Right forelimb (tissue), 1 donor: ENCODE results near the gene HERC3.

ENCODE experiments used
- DNase-seq: peaks from one replicate; pipeline ENCODE4 v3.0.0-alpha.2; 2018

The HERC3 gene

DNA sequence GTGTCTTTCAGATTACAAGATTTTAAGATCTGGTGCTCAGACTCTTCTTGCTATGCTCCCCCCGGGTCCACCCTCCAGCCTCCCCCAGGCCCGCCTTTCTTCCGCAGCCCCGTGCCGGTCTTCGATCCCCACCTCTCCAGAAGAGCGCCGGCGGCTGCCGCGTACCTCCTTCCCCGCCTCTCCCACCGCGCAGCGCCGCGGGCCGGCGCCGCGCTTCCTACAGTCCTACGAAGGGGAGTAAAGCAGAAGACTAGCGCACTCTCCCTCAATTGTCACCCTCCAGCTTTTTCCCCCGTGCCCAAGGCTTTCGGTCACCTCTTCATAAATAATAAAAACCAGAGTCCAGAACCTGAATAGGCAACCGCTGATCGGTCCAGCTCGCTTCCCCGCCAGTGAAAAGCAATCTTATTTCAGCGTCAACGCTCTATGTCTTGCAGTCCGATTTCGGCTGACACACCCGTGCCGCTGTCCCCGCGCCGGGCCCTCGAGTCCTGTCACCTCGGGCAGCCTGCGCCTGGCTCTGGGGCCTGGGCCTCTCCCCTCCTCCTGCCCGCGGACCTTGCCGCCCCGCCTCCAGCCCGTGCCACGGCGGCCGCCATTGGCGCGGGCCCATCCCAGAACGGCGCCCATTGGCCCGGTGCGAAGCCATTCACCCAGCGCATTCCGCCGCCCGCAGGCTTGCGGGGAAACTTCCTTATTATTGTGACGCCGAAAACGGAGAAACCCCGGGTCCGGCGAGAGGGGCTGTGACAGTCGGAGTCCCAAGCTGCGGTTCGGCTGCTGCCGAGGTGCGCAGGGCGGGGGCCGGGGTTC lies at the start of gene HERC3:
HERC3 (plus strand) TSS at position 694 of the 813 bp plus-strand sequence. CDS start 13,344 bp downstream, outside the sequence.
- DNase-seq = peak; percentile 95

DNA sequence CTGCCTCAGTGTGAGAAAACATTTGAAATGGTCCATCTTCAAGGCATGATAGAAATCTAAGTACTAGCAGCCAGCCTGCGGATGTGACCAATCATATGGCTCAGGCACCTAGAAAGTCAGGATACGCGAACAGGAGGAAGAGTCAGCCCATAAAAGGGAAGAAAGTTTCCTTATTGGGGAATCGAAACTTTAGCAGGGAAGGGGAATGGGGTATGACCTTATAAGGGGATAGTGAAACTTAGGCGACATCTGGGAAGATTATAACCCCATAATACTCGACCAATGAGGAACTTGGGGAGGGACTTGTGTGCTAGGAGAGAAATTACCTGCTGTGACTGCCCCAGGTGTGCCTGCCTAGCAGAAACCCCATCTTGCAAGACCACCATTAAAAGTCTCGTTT lies 42.5 kb upstream of the HERC3 start:
- DNase-seq = no peak

DNA sequence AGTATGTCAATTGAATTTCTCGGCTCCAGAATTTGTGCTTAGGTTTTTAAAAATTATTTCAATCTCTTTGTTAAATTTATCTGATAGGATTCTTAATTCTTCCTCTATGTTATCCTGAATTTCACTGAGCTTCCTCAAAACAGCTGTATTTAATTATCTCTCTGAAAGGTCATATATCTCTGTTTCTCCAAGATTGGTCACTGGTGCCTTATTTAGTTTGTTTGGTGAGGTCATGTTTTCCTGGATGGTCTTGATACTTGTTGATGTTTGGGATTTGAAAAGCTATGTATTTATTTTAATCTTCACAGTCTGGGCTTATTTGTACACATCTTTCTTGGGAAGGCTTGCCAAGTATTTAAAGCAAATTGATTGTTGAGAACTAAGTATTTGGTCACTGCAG lies 24.7 kb upstream of the HERC3 start:
- no peak for DNase-seq

DNA sequence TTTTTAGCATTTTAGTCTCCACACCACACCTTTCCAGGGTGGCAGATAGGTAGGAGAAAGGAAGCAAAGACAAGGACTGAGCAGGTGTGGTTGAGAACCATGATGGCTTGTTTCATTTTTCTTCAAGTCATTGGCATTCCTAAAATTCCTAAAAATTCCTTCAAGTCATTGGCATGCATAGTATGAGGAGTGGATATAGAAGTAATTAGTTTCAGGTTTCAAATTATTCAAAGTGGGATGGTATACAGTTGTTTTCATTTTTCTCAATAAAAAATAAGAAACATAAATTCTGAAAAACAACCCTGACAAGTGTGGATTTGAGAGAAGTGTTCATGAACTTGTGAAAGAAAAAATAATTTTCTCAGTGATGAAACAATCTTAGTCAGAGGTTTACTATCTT lies 22.3 kb upstream of the HERC3 start:
- DNase-seq = no peak

DNA sequence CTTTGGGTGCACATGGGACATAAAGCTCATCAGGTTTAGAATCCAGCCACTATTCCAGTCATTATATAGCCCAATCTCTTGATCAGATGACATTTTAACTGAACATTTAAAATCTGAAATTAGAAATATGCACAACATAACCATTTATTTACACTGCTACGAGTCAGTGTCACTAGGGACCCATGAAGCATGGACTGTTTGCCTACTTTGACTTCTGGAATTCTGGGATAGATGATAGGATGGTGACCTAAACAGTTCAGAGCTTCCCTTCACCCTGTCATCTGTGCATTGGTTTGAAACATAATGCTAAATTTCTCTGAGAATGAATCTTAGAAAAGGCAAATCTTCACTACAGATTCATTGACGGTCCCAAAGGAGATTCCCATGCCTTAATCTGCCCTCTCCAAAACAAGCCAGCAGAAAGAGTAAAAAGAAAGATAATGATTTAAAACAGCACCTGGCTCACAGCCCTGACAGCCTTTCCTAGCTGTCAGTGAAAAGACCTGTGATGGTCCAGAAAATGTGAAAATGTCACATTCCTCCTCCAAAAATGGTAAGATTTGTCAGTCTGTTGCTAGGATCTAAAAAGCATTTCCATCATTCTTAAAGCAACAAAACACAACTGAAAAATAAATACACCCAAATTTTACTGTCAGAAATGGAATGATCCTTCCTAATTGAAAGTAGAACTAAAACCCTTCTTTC lies 18.9 kb upstream of the HERC3 start:
- no peak for DNase-seq

DNA sequence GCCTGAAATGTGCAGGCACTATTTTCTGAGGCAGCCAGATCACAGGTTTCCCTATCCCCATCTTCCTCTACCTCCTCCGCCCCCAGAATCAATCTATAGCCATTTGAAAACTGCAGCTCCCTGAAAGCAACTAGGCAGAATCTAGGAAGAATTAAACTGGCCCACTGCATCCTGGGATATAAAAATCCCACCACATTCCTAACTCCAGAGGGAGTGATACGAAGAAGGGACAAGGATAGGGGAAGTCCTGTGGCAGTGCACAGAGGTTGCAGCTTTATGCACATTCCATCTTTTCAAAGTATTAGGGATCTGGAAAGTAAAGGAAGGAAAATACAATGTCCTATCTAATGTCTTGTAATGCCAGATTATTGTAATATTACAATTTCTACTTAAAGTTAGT lies 18.3 kb upstream of the HERC3 start:
- DNase-seq = no peak

DNA sequence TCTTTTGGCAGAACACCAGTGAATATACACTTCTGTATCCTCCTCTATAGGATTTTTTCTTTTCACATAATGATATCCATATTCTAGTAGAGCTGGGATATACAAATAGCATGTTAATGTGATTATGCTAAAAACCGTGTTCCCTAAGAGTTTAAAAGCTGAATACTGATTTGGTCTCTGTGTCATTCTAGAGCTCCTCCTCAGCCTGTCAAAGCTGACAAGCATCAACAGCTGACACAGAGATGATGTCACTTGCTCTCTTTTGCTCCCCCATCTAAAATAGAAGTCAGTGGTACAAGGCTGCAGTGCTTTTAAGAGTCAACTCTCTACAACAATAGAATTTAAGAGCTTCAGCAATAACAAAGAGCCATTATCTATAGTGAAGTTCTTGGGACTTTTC lies 17.1 kb upstream of the HERC3 start:
- no peak for DNase-seq

DNA sequence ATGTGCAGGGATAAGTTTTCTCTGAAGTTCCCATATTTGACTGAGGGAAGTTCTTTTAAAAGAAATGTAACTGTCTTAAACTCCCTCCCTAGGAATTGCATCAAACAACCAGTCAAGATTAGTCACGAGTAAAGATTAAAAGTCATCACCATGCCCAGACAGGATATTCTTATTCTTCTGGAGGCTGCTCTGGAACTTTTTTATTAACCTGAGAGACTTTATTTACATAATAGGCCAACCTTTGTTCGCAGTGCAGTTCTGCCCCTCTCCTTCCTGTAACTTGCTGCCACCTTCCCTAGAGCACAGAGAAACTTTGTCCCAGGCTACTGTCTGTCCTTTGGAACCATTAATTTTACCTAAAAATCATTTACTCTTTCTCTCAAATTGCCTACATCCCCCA lies 9.8 kb upstream of the HERC3 start:
- no peak for DNase-seq

DNA sequence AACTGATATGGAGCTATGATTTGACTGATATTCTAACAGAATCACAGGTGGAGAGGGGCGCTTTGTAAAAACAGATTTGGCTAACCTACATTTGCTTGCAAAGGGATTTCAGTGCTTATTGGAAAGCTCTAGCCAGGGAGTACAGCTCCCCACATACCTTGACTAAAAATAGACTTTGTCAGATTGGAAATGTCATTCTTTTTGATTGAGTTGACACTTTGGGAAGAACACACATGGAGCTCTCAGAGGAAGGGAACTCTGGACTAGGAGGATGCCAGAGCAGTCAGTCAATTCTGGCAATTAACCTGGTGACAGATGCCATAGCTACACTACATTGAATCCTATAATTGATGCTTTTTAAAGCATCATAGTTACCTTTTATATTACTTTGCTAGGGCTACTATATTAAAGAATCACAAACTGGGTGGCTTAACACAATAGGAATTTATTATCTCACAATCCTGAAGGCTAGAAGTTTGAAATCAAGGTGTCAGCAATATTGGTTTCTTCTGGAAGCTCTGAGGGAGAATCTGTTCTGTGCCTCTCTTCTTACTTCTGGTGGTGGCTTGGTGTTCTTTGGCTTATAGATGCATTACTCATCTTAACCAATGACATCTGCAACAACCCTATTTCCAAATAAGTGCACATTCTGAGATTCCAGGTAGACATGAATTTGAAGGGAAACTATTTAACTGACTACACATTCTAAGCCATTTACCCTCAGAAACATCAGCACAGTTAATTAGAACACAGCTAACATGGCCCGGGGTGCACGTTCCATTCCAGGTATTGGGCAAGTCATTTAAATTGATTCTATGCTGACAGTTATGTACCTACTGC lies 8.4 kb upstream of the HERC3 start:
- no peak for DNase-seq

DNA sequence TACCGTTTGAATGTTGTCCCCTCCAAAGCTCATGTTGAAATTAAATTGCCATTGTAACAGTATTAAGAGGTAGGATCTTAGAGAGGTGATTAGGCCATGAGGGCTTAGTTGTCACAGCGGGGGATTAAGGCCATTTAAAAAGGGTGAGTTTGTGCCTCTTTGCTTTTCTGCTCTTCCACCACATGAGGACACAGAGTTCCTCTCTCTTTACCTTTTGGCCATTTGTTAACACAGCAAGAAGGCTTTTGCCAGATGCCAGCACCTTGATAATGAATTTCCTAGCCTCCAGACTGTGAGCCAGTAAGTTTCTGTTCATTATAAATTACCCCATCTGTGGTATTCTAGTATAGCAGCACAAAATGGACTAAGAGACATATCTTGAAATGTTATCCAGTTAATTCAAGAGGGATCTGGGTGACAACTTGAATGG lies 7.8 kb upstream of the HERC3 start:
- DNase-seq = no peak

DNA sequence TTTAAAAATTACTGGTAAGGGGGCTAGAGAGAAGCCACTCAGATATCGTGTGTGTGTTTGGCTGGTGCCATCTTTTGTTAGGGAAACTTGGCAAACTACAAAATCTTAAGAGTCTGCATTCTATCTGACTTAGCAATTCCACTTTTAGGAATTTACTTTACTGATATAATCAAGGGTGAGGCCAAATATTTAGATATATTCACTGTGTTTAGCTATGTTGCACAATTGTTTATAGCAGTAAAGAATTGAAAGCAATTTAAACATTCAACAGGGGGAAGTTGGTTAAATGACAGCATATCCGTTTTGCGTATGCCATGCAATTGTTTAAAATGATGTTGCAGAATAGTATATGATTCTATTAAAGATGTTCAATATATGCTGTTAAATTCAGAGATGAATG lies 6.4 kb upstream of the HERC3 start:
- DNase-seq = no peak

DNA sequence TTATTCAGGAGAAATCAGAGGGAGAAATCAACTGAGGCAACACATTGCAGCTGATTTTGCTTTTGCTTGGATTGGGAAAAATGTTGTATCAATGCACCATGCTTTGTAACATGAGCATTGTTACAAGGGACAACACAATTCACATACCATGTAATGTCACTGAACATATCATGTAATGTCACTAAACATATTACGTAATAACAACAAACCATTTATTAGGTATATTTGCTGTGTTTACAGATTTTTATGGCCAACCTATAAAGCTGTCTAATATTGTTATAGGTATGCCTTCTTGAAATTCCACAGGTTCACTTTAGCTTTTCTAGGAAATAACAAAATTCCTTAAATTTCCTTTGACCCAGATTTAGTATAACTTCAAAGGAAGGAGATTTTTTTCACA lies 5.0 kb upstream of the HERC3 start:
- DNase-seq = no peak

DNA sequence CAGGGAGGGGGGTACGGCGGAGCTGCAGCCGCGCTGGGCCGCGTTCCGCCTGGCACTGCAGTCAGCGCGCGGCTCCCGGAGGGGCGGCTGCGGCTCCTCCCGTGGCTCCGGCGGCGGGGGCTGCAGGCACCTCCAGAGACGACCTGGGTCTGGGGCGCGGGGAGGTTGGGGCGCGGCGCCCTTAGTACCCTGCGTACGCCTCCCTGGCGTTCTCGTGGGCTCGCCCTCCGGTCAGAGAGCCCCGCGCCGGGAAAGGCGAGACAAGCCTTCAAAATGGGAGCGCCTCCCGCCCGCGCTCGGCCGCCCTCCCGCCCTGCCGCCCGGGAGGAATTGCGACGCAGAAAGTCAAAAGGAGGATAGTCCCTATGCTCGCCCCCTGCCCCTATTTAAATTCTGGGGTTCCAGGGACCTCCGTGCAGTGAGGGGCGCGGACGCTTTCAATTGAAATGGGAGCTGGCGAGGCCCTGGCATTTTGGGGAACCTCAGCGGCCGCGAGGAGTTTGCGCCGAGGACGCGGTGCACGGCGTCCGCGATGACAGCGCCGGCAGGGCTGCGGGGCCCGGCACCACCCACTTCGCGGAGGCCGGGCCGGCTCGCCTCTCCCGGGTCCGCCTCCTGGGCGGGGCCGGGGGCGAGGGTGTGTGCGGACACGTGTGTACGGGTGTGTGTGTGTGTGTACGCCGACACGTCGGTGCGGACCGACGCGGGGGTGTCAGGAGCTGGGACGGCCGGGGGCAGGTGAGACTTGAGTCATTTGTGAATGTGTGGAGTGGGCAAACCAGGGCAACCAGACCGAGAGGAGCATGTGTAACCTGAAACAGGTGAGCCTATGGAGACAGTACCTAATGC lies 544 bp downstream of the HERC3 start:
- DNase-seq = peak; percentile 76

DNA sequence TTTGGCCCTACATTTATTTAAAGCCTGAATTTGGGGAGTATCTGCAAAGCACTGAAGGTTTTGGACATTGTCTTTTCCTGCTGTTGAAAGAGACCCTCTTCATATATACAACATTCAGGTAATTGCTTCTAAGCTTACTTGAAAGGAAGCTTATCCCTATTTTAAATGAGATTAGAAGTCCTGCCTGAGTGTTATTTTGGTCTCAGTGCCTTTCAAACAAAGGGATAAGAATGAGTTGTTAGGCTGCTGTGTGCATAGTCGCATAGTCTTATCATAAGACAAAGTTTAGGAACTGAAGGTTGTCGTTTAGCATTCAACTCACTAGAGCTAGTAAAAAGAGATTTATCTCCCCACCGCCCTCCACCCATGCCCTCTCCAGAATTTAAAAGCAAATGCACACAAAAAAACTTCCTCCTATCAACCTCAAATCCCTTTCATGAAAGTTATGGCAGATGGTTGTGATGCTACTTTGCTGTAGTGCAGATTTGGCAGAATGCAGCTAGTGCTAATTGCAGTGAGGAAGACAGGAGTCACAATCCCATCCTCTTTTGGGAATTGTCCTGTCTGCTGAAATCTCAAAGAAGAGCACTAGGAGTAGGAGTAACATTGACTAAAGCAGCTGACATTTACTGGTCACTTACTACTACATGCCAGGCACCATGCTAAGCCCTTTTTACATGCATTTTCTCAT lies 5.8 kb downstream of the HERC3 start:
- DNase-seq = no peak

DNA sequence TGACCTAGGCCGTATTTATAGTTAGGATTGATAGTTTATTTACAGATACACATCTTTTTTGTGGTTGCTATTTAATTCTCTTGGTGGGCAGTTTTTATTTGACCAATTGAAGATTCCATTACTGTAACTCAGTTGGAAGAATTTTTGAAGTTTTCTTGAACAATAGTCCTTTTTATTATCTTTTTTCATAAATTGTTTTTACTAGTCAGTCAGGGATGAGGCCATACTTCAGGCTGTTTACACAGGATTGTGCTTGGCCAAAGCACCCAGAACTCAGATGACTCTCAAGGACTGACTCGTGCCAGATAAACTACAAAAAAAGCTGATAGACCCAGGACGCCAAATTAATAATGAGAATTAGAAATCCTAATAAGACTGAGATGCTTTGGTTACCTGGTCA lies 7.0 kb downstream of the HERC3 start:
- DNase-seq = no peak

DNA sequence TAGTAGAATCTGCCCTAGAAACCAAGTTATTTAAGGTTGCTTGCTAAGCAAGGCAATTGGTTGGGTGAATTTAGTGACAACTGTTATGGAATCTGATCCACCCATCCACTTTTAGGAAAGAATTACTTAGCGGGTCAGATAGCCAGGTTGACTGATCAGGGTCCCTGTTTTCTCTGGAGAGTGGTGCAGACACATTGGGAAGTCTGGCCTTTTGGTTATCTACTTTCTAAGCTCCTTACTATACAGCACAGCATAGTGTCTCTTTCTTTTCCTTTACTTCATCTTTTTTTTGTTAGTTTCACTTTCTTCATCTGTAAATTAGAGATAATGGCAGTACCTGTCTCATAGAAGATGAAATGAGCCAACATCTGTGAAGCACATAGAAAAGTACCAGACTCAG lies 7.4 kb downstream of the HERC3 start:
- no peak for DNase-seq

DNA sequence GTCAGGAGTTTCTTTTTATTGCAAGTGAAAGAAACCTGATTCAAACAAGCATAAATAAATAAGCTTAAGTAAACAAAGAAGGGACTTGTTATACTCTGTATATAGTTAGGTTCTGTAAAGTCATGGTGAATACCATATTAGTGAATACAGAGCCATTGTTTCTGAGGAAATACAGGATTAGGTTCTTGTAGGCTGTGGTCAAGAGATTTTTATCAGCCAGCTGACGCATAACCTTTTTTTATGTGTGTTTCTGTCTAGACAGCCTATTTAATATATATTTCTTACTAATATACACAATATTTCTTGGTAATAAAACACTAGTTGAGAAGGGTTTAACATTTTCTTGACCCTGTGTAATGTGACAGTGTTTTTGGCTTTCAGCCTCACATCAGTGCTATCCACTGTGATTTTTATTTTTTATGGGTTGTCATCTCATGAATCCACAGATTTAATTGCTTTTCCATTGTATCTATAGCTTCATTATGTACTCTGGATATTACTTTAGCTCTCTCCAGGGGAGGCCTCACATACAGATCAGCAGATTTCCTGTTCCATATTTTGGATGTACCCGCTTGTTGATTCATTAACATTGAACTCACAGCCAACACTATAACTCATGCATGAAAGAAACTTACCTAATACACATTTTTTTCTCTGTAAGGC lies 8.0 kb downstream of the HERC3 start:
- no peak for DNase-seq

DNA sequence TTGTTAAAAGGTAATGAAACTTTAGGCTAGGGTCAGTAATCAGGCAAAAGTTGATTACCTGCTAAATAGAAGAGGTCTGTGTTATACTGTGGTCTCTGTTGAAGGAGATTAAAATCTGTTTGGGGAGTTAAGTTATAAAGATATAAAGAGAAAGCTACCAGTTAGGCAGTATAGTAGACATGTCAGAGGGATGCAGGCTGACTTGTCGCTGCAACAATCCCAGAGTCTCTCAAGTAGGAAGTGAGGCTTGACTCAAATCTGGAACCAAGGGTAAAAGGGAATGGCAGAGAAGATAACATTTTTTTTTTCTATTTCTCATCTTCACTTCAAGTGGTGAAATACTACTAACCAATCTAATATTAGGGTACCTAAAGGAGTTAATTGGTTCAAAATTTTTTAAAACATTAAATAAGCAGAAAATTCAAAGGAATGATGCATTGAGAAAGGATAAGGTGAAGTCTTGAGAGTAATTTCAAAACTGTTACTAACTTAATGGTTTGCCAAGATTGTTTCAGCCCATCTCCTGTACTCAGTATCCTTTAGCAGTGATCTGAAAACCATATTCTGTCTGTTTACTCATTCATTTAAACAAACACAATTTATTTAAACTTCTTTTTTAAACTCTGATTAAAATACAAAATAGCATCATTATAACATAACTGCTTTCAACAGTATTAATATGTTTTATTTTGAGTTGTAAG lies 12.8 kb downstream of the HERC3 start:
- DNase-seq = no peak

DNA sequence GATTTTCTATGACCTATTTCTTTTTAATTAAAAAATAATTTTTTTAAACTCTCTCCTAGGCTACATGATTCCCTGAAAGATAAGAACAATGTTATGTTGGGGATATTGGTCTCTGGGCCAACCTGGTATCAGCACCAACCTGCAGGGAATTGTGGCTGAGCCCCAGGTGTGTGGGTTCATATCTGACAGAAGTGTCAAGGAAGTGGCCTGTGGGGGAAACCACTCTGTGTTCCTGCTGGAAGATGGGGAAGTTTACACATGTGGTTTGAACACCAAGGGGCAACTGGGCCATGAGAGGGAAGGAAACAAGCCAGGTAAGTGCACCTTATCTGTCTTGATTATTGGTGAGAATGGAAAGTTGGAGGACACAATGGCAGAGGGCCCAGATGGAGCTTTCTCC lies 13.5 kb downstream of the HERC3 start:
- DNase-seq = no peak

DNA sequence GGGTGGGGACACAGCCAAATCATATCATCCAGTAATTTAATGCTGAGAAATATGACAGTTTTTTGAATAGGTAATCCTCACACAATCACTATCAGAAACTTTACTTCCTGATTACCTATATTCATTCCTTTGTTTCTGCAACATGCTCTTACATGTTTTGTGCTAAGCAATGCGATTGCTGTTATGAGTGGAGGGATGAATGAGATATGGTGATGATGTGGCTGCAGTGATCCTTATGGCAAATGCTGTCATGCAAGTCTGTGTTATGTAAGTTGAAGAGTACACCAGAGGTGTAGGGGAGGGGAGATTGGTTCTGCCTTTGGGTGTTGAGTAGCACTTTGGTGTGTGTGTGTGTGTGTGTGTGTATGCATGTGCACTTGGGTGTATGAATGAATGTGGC lies 14.6 kb downstream of the HERC3 start:
- no peak for DNase-seq

DNA sequence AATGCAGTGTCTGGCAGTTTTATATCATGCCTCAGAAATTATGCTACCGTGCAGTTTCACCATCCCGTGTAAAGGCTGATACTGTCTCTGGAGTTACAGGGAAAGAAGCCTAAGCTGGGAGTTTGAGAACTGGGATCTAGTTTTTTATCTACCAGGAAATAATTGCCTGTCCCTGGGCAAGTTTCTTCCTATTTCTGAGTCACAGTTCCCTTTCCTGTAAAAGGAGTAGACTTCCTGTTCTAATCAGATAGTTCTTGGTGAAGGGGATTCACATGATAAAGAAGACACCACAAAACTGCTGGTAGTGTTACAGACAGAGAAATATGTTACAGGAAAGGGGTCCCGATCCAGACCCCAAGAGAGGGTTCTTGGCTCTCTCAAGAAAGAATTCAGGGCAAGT lies 17.1 kb downstream of the HERC3 start:
- no peak for DNase-seq
